ENCODE results near the gene P2RX7.

The P2RX7 gene

GRCh38 chr12:121167951-121168350, 35.3 kb downstream of the P2RX7 start:
- Histone ChIP-seq H3K9ac (ENCODE audit: low read depth in 1 of 2, low read length in 2 of 2) (no peak overlapping the region), H3K27ac (ENCODE audit: low read depth, low read length) (no peak overlapping the region), H3K4me3 (ENCODE audit: low read depth in 1 of 2, low read length in 2 of 2) (no peak overlapping the region), H3K27me3 (ENCODE audit: control insufficient read depth in 1 of 2, insufficient read depth in 2 of 2, low read length in 2 of 2) (no peaks in the 10 kb centered on the region), H3K4me1 (ENCODE audit: control insufficient read depth in 1 of 2, insufficient read depth in 2 of 2, low read length in 2 of 2) (no peaks in the 10 kb centered on the region), H3K9me3 (ENCODE audit: control insufficient read depth in 1 of 2, low read length in 2 of 2) (no peaks in the 10 kb centered on the region), H3K36me3 (ENCODE audit: control insufficient read depth in 1 of 2, insufficient read depth in 2 of 2, low read length in 2 of 2) (no peaks in the 10 kb centered on the region)

- H3K9ac ChIP-seq (ENCODE audit: low read depth in 1 of 2, low read length in 2 of 2), result no peak overlapping the region
- no peak overlapping the region for H3K27ac ChIP-seq (ENCODE audit: low read depth, low read length)
- H3K4me1 ChIP-seq (ENCODE audit: control insufficient read depth in 1 of 2, insufficient read depth in 2 of 2, low read length in 2 of 2), result no peaks in the 10 kb centered on the region
- no peaks in the 10 kb centered on the region for H3K9me3 ChIP-seq (ENCODE audit: control insufficient read depth in 1 of 2, low read length in 2 of 2)
- H3K27me3 ChIP-seq (ENCODE audit: control insufficient read depth in 1 of 2, insufficient read depth in 2 of 2, low read length in 2 of 2), result no peaks in the 10 kb centered on the region
- no peak overlapping the region for H3K4me3 ChIP-seq (ENCODE audit: low read depth in 1 of 2, low read length in 2 of 2)
- no peaks in the 10 kb centered on the region for H3K36me3 ChIP-seq (ENCODE audit: control insufficient read depth in 1 of 2, insufficient read depth in 2 of 2, low read length in 2 of 2)
Measured at GRCh38 chr12:121170151-121170550, 37.5 kb downstream of the P2RX7 start.

GRCh38 chr12:121170611-121171260, 38.1 kb downstream of the P2RX7 start:
- H3K36me3 ChIP-seq (ENCODE audit: control insufficient read depth in 1 of 2, insufficient read depth in 2 of 2, low read length in 2 of 2), result no peaks in the 10 kb centered on the region
- no peak overlapping the region for H3K27ac ChIP-seq (ENCODE audit: low read depth, low read length)
- no peaks in the 10 kb centered on the region for H3K9me3 ChIP-seq (ENCODE audit: control insufficient read depth in 1 of 2, low read length in 2 of 2)
- H3K4me3 ChIP-seq (ENCODE audit: low read depth in 1 of 2, low read length in 2 of 2), result no peak overlapping the region
- no peak overlapping the region for H3K9ac ChIP-seq (ENCODE audit: low read depth in 1 of 2, low read length in 2 of 2)
- H3K4me1 ChIP-seq (ENCODE audit: control insufficient read depth in 1 of 2, insufficient read depth in 2 of 2, low read length in 2 of 2), result no peaks in the 10 kb centered on the region
- no peaks in the 10 kb centered on the region for H3K27me3 ChIP-seq (ENCODE audit: control insufficient read depth in 1 of 2, insufficient read depth in 2 of 2, low read length in 2 of 2)

- no peaks in the 10 kb centered on the region for H3K4me1 ChIP-seq (ENCODE audit: control insufficient read depth in 1 of 2, insufficient read depth in 2 of 2, low read length in 2 of 2)
- no peaks in the 10 kb centered on the region for H3K36me3 ChIP-seq (ENCODE audit: control insufficient read depth in 1 of 2, insufficient read depth in 2 of 2, low read length in 2 of 2)
- no peak overlapping the region for H3K9ac ChIP-seq (ENCODE audit: low read depth in 1 of 2, low read length in 2 of 2)
- no peak overlapping the region for H3K27ac ChIP-seq (ENCODE audit: low read depth, low read length)
- H3K4me3 ChIP-seq (ENCODE audit: low read depth in 1 of 2, low read length in 2 of 2), result no peak overlapping the region
- no peaks in the 10 kb centered on the region for H3K27me3 ChIP-seq (ENCODE audit: control insufficient read depth in 1 of 2, insufficient read depth in 2 of 2, low read length in 2 of 2)
- H3K9me3 ChIP-seq (ENCODE audit: control insufficient read depth in 1 of 2, low read length in 2 of 2), result no peaks in the 10 kb centered on the region
Measured at GRCh38 chr12:121172145-121172544, 39.5 kb downstream of the P2RX7 start.

GRCh38 chr12:121175383-121176119, 42.9 kb downstream of the P2RX7 start:
- no peak overlapping the region for H3K9ac ChIP-seq (ENCODE audit: low read depth in 1 of 2, low read length in 2 of 2)
- no peak overlapping the region for H3K27ac ChIP-seq (ENCODE audit: low read depth, low read length)
- no peaks in the 10 kb centered on the region for H3K9me3 ChIP-seq (ENCODE audit: control insufficient read depth in 1 of 2, low read length in 2 of 2)
- no peak overlapping the region for H3K4me3 ChIP-seq (ENCODE audit: low read depth in 1 of 2, low read length in 2 of 2)
- no peaks in the 10 kb centered on the region for H3K4me1 ChIP-seq (ENCODE audit: control insufficient read depth in 1 of 2, insufficient read depth in 2 of 2, low read length in 2 of 2)
- no peaks in the 10 kb centered on the region for H3K27me3 ChIP-seq (ENCODE audit: control insufficient read depth in 1 of 2, insufficient read depth in 2 of 2, low read length in 2 of 2)
- no peaks in the 10 kb centered on the region for H3K36me3 ChIP-seq (ENCODE audit: control insufficient read depth in 1 of 2, insufficient read depth in 2 of 2, low read length in 2 of 2)

GRCh38 chr12:121176826-121177529, 44.3 kb downstream of the P2RX7 start:
- H3K4me1 ChIP-seq (ENCODE audit: control insufficient read depth in 1 of 2, insufficient read depth in 2 of 2, low read length in 2 of 2), result no peaks in the 10 kb centered on the region
- no peak overlapping the region for H3K27ac ChIP-seq (ENCODE audit: low read depth, low read length)
- no peak overlapping the region for H3K4me3 ChIP-seq (ENCODE audit: low read depth in 1 of 2, low read length in 2 of 2)
- no peak overlapping the region for H3K9ac ChIP-seq (ENCODE audit: low read depth in 1 of 2, low read length in 2 of 2)
- H3K27me3 ChIP-seq (ENCODE audit: control insufficient read depth in 1 of 2, insufficient read depth in 2 of 2, low read length in 2 of 2), result no peaks in the 10 kb centered on the region
- no peaks in the 10 kb centered on the region for H3K36me3 ChIP-seq (ENCODE audit: control insufficient read depth in 1 of 2, insufficient read depth in 2 of 2, low read length in 2 of 2)
- H3K9me3 ChIP-seq (ENCODE audit: control insufficient read depth in 1 of 2, low read length in 2 of 2), result no peaks in the 10 kb centered on the region

GRCh38 chr12:121181181-121181580, 48.5 kb downstream of the P2RX7 start:
- no peak overlapping the region for H3K4me3 ChIP-seq (ENCODE audit: low read depth in 1 of 2, low read length in 2 of 2)
- H3K36me3 ChIP-seq (ENCODE audit: control insufficient read depth in 1 of 2, insufficient read depth in 2 of 2, low read length in 2 of 2), result no peaks in the 10 kb centered on the region
- no peaks in the 10 kb centered on the region for H3K9me3 ChIP-seq (ENCODE audit: control insufficient read depth in 1 of 2, low read length in 2 of 2)
- H3K27me3 ChIP-seq (ENCODE audit: control insufficient read depth in 1 of 2, insufficient read depth in 2 of 2, low read length in 2 of 2), result no peaks in the 10 kb centered on the region
- H3K27ac ChIP-seq (ENCODE audit: low read depth, low read length), result no peak overlapping the region
- H3K4me1 ChIP-seq (ENCODE audit: control insufficient read depth in 1 of 2, insufficient read depth in 2 of 2, low read length in 2 of 2), result no peaks in the 10 kb centered on the region
- no peak overlapping the region for H3K9ac ChIP-seq (ENCODE audit: low read depth in 1 of 2, low read length in 2 of 2)

- no peak overlapping the region for H3K4me3 ChIP-seq (ENCODE audit: low read depth in 1 of 2, low read length in 2 of 2)
- H3K9me3 ChIP-seq (ENCODE audit: control insufficient read depth in 1 of 2, low read length in 2 of 2), result no peaks in the 10 kb centered on the region
- H3K27me3 ChIP-seq (ENCODE audit: control insufficient read depth in 1 of 2, insufficient read depth in 2 of 2, low read length in 2 of 2), result no peaks in the 10 kb centered on the region
- no peaks in the 10 kb centered on the region for H3K4me1 ChIP-seq (ENCODE audit: control insufficient read depth in 1 of 2, insufficient read depth in 2 of 2, low read length in 2 of 2)
- no peak overlapping the region for H3K27ac ChIP-seq (ENCODE audit: low read depth, low read length)
- no peak overlapping the region for H3K9ac ChIP-seq (ENCODE audit: low read depth in 1 of 2, low read length in 2 of 2)
- H3K36me3 ChIP-seq (ENCODE audit: control insufficient read depth in 1 of 2, insufficient read depth in 2 of 2, low read length in 2 of 2), result no peaks in the 10 kb centered on the region
Measured at GRCh38 chr12:121182222-121182893, 49.7 kb downstream of the P2RX7 start.

GRCh38 chr12:121184425-121184824, 51.7 kb downstream of the P2RX7 start:
- Histone ChIP-seq H3K9ac (ENCODE audit: low read depth in 1 of 2, low read length in 2 of 2) (no peak overlapping the region), H3K4me3 (ENCODE audit: low read depth in 1 of 2, low read length in 2 of 2) (no peak overlapping the region), H3K36me3 (ENCODE audit: control insufficient read depth in 1 of 2, insufficient read depth in 2 of 2, low read length in 2 of 2) (no peaks in the 10 kb centered on the region), H3K9me3 (ENCODE audit: control insufficient read depth in 1 of 2, low read length in 2 of 2) (no peaks in the 10 kb centered on the region), H3K4me1 (ENCODE audit: control insufficient read depth in 1 of 2, insufficient read depth in 2 of 2, low read length in 2 of 2) (peaks cover 0 to 1% of the 10 kb centered on the region in 2 donors), H3K27me3 (ENCODE audit: control insufficient read depth in 1 of 2, insufficient read depth in 2 of 2, low read length in 2 of 2) (no peaks in the 10 kb centered on the region), H3K27ac (ENCODE audit: low read depth, low read length) (no peak overlapping the region)
